T-helper 1 cell treated with Interleukin-12 subunit alpha and Interleukin-12 subunit beta and Interleukin-4 antibody, amounts not matched to agents 30 μg/mL and 1 μg/mL, for 36 hours (primary cell): ENCODE results near the gene PFN1.
"Not testable (repeated sequence)": the region's sequence is repeated elsewhere in the genome, so short reads cannot be mapped to it uniquely, and the experiment has no call there.

ENCODE experiments used
- H3K27ac Mint-ChIP-seq: one replicate; pipeline ENCODE4 v1.8.0; 2021; ENCODE audit warnings: mild to moderate bottlenecking, mixed read lengths
- H3K27me3 Mint-ChIP-seq: one replicate; pipeline ENCODE4 v1.8.0; 2021; ENCODE audit warnings: low read depth, mixed read lengths
- H3K36me3 Mint-ChIP-seq: one replicate; pipeline ENCODE4 v1.8.0; 2021; ENCODE audit warnings: low read depth, mixed read lengths
- H3K4me1 Mint-ChIP-seq: one replicate; pipeline ENCODE4 v1.8.0; 2021; ENCODE audit warnings: low read depth, mixed read lengths
- H3K4me3 Mint-ChIP-seq: one replicate; pipeline ENCODE4 v1.8.0; 2021; ENCODE audit warnings: mild to moderate bottlenecking, moderate library complexity, mixed read lengths
- H3K9me3 Mint-ChIP-seq: one replicate; pipeline ENCODE4 v1.8.0; 2021; ENCODE audit warnings: mixed read lengths

The PFN1 gene

GRCh38 chr17:4933646-4934045 is 14.7 kb downstream of the PFN1 start:
- H3K27ac Mint-ChIP-seq: peak overlapping the region; percentile 60
- no peak overlapping the region for H3K4me3 Mint-ChIP-seq
- no peaks in the 10 kb centered on the region for H3K9me3 Mint-ChIP-seq
- H3K36me3 Mint-ChIP-seq: peaks cover 49% of the 10 kb centered on the region
- no peaks in the 10 kb centered on the region for H3K27me3 Mint-ChIP-seq
- peaks cover 30% of the 10 kb centered on the region for H3K4me1 Mint-ChIP-seq

GRCh38 chr17:4932756-4933155 is 15.6 kb downstream of the PFN1 start:
- no peak overlapping the region for H3K4me3 Mint-ChIP-seq
- H3K36me3 Mint-ChIP-seq: peaks cover 47% of the 10 kb centered on the region
- H3K4me1 Mint-ChIP-seq: peaks cover 24% of the 10 kb centered on the region
- no peaks in the 10 kb centered on the region for H3K9me3 Mint-ChIP-seq
- H3K27ac Mint-ChIP-seq: no peak overlapping the region
- H3K27me3 Mint-ChIP-seq: no peaks in the 10 kb centered on the region

- peaks cover 46% of the 10 kb centered on the region for H3K36me3 Mint-ChIP-seq
- H3K9me3 Mint-ChIP-seq: no peaks in the 10 kb centered on the region
- no peak within 1 kb of the TSS for H3K4me3 Mint-ChIP-seq
- H3K27me3 Mint-ChIP-seq: no peaks in the 10 kb centered on the region
- peaks cover 24% of the 10 kb centered on the region for H3K4me1 Mint-ChIP-seq
- H3K27ac Mint-ChIP-seq: peak within 1 kb of the TSS; percentile 41
These were observed 16.4 kb downstream of the PFN1 start, which contains the start of gene GP1BA for GRCh38 chr17:4931963-4932362. Gene GP1BA, plus strand, starts transcription at chr17:4932277. Its CDS starts 328 bp downstream, at chr17:4932605.

DNA sequence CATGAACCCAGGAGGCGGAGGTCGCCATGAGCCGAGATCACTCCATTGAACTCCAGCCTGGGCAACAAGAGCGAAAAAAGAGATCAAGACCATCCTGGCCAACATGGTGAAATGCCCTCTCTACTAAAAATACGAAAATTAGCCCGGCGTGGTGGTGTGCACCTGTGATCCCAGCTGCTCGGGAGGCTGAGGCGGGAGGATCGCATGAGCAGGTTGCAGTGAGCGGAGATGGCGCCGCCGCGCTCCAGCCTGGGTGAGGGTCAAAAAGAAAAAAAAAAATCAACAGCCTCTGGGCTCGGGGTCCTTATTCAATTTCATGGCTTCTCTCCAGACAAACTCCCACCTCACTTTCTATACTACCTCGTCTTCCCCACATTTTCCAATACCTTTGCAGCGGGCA is 19.4 kb downstream of the PFN1 start:
- Mint-ChIP-seq H3K27me3 (no peaks in the 10 kb centered on the region), H3K9me3 (no peaks in the 10 kb centered on the region), H3K36me3 (peaks cover 41% of the 10 kb centered on the region), H3K27ac (no peak overlapping the region), H3K4me3 (no peak overlapping the region), H3K4me1 (peaks cover 15% of the 10 kb centered on the region)

- not testable (repeated sequence) for H3K4me1 Mint-ChIP-seq, H3K9me3 Mint-ChIP-seq, H3K27me3 Mint-ChIP-seq, H3K27ac Mint-ChIP-seq, H3K4me3 Mint-ChIP-seq
- peaks cover 33% of the 10 kb centered on the region for H3K36me3 Mint-ChIP-seq
These were observed 21.6 kb downstream of the PFN1 start for GRCh38 chr17:4926577-4927335.

DNA sequence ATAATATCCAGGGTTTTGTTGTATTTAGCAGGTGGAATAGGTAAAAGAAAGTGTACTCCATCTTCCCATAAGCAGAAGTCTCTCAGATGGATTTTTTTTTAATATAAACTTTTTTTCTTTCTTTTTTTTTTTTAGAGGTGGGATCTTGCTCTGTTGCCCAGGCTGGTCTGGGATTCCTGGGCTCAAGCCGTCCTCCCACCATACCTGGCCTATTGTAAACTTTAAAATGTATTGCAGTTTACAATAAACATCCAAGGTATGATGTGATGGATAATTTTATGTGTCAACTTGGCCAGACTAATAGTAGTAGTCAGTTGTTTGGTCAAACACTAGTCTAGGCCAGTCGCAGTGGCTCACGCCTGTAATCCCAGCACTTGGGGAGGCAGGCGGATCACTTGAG is 27.0 kb downstream of the PFN1 start:
- Mint-ChIP-seq H3K4me3 (no peak overlapping the region), H3K9me3 (no peaks in the 10 kb centered on the region), H3K27me3 (no peaks in the 10 kb centered on the region), H3K27ac (no peak overlapping the region), H3K36me3 (peaks cover 5% of the 10 kb centered on the region), H3K4me1 (peaks cover under 1% of the 10 kb centered on the region)

DNA sequence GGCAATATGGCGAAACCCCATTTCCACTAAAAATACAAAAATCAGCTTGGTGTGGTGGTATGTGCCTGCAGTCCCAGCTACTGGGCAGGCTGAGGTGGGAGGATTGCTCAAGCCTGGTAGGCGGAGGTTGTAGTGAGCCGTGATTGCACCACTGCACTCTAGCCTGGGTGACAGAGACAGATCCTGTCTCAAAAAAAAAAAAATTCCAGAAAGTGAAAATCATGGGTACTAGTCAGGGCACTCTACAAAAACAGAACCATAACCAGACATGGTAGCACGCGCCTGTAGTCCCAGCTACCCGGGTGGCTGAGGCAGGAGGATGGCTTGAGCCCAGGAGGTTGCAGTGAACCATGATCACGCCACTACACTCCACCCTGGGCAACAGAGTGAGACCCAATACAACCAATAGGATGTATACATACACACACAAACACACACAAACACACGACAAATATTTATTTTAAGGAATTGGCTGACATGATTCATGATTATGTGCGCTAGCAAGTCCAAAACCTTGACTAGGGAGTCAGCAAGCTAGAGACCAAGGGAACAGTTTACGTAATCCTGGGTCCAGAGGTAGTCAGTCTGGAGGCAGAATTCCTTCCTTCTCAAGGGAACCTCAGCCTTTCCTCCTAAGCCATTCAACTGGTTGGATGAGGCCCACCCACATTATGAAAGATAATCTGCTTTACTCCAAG is 27.8 kb downstream of the PFN1 start:
- Mint-ChIP-seq H3K36me3 (peaks cover 4% of the 10 kb centered on the region), H3K4me3 (no peak overlapping the region), H3K27ac (no peak overlapping the region), H3K27me3 (no peaks in the 10 kb centered on the region), H3K4me1 (no peaks in the 10 kb centered on the region), H3K9me3 (no peaks in the 10 kb centered on the region)

DNA sequence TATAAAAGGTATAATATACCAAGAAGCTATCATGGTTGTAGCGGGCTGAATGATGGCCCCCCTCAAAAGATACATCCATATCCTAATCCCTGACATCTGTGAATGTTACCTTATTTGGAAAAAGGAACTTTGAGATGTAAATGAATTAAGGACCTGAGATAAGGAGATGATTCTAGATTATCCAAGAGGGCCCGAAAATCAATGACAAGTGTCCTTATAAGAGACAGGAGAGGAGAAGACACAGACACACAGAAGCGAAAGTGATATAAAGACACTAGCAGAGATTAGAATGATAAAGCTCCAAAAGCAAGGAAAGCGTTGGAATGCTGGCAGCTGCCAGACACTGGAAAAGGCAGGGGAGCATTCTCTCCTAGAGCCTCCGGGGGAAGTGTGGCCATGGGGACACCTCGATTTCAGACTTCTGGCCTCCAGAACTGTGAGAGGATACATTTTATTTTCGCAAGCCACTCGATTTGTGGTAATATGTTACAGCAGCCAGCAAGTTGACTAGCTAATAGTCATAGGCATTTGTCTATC is 28.8 kb downstream of the PFN1 start:
- Mint-ChIP-seq H3K4me3 (no peak overlapping the region), H3K4me1 (no peaks in the 10 kb centered on the region), H3K36me3 (peaks cover 4% of the 10 kb centered on the region), H3K9me3 (no peaks in the 10 kb centered on the region), H3K27me3 (no peaks in the 10 kb centered on the region), H3K27ac (no peak overlapping the region)

- H3K9me3 Mint-ChIP-seq, H3K4me1 Mint-ChIP-seq, H3K36me3 Mint-ChIP-seq, H3K27me3 Mint-ChIP-seq, H3K4me3 Mint-ChIP-seq, H3K27ac Mint-ChIP-seq: not testable (repeated sequence)
These were observed 33.8 kb downstream of the PFN1 start for GRCh38 chr17:4914551-4914950.

GRCh38 chr17:4913994-4914393 is 34.3 kb downstream of the PFN1 start:
- Mint-ChIP-seq H3K4me3 (no peak overlapping the region), H3K36me3 (no peaks in the 10 kb centered on the region), H3K4me1 (peaks cover 2% of the 10 kb centered on the region), H3K27me3 (peaks cover 8% of the 10 kb centered on the region), H3K27ac (no peak overlapping the region), H3K9me3 (no peaks in the 10 kb centered on the region)

DNA sequence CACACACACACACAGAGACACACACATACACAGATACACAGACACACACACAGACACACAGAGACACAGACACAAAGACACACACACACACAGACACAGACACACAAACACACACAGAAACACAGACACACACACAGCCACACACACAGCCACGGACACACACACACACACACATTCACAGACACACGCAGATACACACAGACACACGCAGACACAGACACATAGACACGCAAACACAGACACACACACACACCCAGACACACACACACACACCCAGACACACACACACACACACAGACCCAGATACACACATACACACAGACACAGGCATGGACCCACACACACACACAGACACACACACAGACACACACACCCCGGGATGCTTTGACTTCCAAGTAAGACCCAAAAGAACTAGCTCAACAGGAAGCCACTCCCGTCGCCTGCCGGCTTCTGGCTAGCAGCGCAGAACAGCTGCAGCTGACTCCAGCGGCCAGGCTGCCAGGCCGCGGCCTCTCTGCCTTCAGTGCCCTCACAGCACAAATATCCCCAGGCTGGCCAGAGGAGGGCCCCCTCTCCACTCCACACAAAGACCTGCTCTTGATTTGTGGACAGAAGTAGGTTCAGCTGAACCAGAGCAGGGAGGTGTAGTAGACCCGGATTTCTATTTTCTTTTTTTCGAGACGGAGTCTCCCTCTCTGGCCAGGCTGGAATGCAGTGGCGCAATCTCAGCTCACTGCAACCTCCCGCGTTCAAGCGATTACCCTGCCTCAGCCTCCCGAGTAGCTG is 39.4 kb downstream of the PFN1 start:
- Mint-ChIP-seq H3K4me1 (peaks cover 2% of the 10 kb centered on the region), H3K36me3 (no peaks in the 10 kb centered on the region), H3K27ac (no peak overlapping the region), H3K9me3 (no peaks in the 10 kb centered on the region), H3K4me3 (no peak overlapping the region), H3K27me3 (peaks cover 12% of the 10 kb centered on the region)

DNA sequence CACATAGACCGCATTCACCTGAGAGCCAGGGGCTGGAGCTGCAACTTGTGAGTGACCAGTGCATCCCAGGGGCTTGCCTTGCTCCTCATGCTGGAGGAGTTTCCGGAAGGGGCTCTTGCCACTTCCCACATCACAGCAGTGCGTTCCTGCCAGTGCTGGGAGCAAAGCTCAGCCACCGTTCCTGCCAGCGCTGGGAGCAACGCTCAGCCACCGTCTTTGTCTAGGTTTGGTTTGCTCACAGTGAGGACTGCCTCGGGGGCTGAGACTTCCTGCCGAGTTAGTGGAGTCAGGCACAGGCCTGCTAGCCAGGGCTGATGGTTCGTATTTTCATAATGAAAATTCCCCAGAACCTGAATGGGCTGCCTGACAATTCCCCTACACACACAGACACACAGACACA is 40.0 kb downstream of the PFN1 start:
- Mint-ChIP-seq H3K27me3 (peaks cover 12% of the 10 kb centered on the region), H3K4me1 (peaks cover 6% of the 10 kb centered on the region), H3K9me3 (no peaks in the 10 kb centered on the region)

DNA sequence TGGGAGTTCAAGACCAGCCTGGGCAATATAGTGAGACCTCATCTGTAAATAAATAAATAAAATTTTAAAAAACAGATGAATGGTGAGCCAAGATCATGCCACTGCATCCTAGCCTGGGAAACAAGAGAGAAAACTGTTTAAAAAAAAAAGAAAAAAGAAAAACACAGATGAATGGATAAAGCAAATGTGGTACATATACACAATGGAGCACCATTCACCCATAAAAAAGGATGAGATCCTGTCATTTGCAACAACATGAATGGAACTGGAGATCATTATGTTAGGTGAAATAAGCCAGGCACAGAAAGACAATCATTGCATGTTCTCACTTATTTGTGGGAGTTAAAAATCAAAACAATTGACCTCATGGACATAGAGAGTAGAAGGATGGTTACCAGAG is 41.7 kb downstream of the PFN1 start:
- H3K4me3 Mint-ChIP-seq, H3K27ac Mint-ChIP-seq, H3K9me3 Mint-ChIP-seq, H3K27me3 Mint-ChIP-seq, H3K36me3 Mint-ChIP-seq: not testable (repeated sequence)
- peaks cover 17% of the 10 kb centered on the region for H3K4me1 Mint-ChIP-seq

More for the DNA sequence above, 40.0 kb downstream of the PFN1 start:
- Mint-ChIP-seq H3K27ac (no peak overlapping the region), H3K4me3 (no peak overlapping the region), H3K36me3 (no peaks in the 10 kb centered on the region)

DNA sequence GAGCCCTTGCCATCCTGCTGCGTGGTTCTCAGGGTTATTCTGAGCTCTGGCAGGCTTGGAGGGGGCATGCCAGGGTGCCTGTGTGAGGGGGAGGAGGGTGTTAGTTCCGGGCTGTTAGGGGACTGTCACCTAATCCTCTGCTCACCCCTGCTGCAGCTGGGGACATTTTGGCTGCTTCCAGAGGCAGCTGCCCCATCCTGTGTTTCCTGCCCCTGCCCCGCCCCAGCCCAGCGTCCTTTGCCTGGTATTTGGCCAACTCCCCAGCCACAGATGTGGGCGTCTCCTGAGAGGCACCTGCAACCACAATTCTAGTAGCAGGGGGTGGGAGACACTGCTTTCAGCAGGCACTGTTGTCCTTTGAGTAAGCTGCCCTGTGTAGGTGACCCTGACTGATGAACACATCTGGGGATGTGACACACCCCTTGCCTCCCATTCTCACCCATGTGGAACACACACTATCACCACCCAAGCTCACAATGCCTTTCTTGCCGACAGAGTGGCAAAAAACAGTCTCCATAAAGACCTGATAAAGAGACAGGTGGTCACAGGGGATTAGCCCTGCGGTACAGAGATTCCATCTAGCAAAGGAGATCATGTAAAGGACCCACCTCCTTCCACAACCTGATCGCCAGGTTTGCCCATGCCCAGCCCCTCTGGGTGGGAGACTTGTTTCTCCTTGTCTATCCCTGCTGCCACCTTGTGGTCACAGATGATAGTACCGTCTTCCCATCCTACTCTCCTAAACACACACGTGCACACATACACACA is 45.1 kb downstream of the PFN1 start, which contains the start of gene CHRNE:
CHRNE (minus strand) TSS at position 48 of the 768 bp plus-strand sequence; CDS start at position 13, 35 bp downstream.
- Mint-ChIP-seq H3K36me3 (no peaks in the 10 kb centered on the region), H3K9me3 (no peaks in the 10 kb centered on the region), H3K27me3 (peaks cover 10% of the 10 kb centered on the region), H3K4me3 (peak within 1 kb of the TSS; percentile 28), H3K4me1 (peaks cover 26% of the 10 kb centered on the region), H3K27ac (peak within 1 kb of the TSS; percentile 46)
